LNCaP clone FGC (cell line): Measurements from ENCODE around the gene BTRC.
"Not testable (repeated sequence)": the region's sequence is repeated elsewhere in the genome, so short reads cannot be mapped to it uniquely, and the experiment has no call there.

ENCODE experiments used
- DNase-seq: peaks from one replicate; pipeline ENCODE4 v3.0.0-alpha.2; 2011; ENCODE audit warnings: low read depth
- H3K4me3 ChIP-seq: 2 replicates; pipeline ENCODE4 v1.5.1; 2011; ENCODE audit warnings: mild to moderate bottlenecking, low read depth, low read length, control low read depth
- CTCF ChIP-seq: IDR thresholded peaks from 2 replicates; pipeline ENCODE4 v1.5.1; 2012; ENCODE audit warnings: mild to moderate bottlenecking; ENCODE audit not compliant: control insufficient read depth, insufficient read depth; ENCODE audit errors: extremely low read depth

The BTRC gene

GRCh38 chr10:101351017-101351416, 2.9 kb upstream of the BTRC start:
- no peak overlapping the region for H3K4me3 ChIP-seq
- TF ChIP-seq CTCF: no peak
- DNase-seq: no peak

GRCh38 chr10:101351477-101351876, 2.5 kb upstream of the BTRC start:
- no peak for DNase-seq

GRCh38 chr10:101352857-101353256, 1.1 kb upstream of the BTRC start:
- not testable (repeated sequence) for DNase-seq, H3K4me3 ChIP-seq

More at GRCh38 chr10:101351477-101351876, 2.5 kb upstream of the BTRC start:
- no peak overlapping the region for H3K4me3 ChIP-seq
- no peak for TF ChIP-seq CTCF

- TF ChIP-seq CTCF: no peak
- H3K4me3 ChIP-seq: peak overlapping the region; percentile 66
- DNase-seq: no peak
These were observed 535 bp downstream of the BTRC start for GRCh38 chr10:101354328-101355071.

- TF ChIP-seq CTCF: no peak
- H3K4me3 ChIP-seq: peak overlapping the region; percentile 66
- no peak for DNase-seq
These were observed 1.2 kb downstream of the BTRC start for GRCh38 chr10:101355072-101355706.

- DNase-seq: no peak
- H3K4me3 ChIP-seq: no peak overlapping the region
- no peak for TF ChIP-seq CTCF
These were observed 2.2 kb downstream of the BTRC start for GRCh38 chr10:101356132-101356531.

GRCh38 chr10:101357958-101358357, 4.0 kb downstream of the BTRC start:
- no peak overlapping the region for H3K4me3 ChIP-seq
- no peak for TF ChIP-seq CTCF

More at GRCh38 chr10:101357958-101358357, 4.0 kb downstream of the BTRC start:
- DNase-seq: no peak
